NCI-H1092 (cell line): ENCODE measurements around the gene PARD3B.

Source experiments
- DNase-seq: peaks from one replicate; lab custom pipeline; 2025; lab: John Stamatoyannopoulos, UW

Gene PARD3B

DNA sequence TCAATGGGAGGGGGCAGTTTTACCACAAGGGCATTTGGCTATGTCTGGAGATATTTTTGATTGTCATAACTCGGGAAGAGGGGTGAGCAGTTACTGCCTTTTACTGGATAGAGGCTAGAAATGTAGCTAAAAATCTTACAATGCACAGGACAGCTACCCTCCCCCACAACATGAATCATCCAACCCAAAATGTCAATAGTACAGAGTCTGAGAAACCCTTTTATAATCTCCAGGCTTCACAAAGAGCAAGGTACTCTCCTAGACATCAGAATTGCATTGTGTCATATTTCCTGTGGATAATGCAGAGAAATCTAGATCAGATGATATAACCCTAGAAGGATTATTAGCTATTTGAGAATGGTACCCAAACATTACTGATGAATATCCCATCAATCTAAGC lies 859.9 kb downstream of the PARD3B start:
- no peak for DNase-seq

DNA sequence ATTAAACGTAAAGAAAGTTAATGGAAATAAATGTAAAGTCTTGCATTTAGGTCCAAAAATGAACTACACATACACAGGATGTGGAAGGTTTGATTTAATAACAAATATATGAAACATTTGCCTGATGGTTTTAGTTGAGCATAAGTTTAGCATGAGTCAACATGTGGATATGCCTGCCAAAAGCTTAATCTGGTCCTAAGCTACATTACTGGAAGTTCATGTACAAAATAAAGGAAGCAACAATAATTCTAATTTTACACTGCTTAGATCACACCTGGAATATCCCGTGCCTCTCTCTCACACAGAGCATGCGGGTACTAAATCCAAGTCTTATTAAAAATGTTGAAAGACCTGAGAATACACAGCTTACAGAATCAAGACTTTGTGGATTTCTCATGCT lies 860.5 kb downstream of the PARD3B start:
- no peak for DNase-seq

DNA sequence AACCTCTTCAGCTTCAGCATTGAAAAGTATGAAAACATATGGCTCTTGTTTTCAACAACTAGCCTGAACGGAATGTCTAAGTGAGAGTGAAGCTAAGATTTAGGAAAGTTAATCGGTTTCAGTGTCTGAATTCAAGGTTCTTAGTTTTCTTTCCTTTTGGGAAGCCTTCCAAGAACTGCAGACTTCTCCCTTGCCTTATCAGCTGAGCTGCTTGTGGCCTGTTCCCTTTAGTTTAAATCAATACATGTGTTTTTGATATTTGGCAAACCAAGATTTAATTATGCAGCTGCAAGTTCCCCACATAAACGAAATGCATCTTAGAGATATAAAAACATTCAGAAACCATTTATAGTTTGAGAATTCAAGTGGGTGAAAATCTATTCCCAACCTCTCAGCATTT lies 862.7 kb downstream of the PARD3B start:
- no peak for DNase-seq

GRCh38 chr2:205408696-205409095 lies 863.4 kb downstream of the PARD3B start:
- no peak for DNase-seq

- no peak for DNase-seq
Measured at GRCh38 chr2:205409411-205409810, 864.1 kb downstream of the PARD3B start.

GRCh38 chr2:205411558-205411957 lies 866.3 kb downstream of the PARD3B start:
- no peak for DNase-seq

- no peak for DNase-seq
Measured at GRCh38 chr2:205424326-205424725, 879.1 kb downstream of the PARD3B start.

DNA sequence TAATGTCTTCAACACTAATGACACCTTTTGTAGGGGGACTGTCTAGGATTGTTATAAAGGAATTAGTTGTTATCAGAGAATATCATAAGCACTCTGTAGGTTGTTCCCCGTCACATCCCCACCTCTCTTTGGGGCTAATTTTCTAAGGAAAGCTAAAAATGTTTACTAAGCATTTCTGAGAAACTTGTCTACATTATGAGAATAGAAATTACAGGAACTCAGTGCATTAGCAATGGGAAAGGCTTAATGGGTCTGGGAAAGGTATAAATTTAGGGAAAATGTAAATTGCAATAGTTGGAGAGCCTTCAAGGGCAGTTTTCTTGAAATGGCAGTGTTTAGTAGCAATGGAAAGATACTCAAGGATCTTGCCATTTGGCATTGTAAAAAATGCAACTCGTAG lies 879.8 kb downstream of the PARD3B start:
- no peak for DNase-seq

DNA sequence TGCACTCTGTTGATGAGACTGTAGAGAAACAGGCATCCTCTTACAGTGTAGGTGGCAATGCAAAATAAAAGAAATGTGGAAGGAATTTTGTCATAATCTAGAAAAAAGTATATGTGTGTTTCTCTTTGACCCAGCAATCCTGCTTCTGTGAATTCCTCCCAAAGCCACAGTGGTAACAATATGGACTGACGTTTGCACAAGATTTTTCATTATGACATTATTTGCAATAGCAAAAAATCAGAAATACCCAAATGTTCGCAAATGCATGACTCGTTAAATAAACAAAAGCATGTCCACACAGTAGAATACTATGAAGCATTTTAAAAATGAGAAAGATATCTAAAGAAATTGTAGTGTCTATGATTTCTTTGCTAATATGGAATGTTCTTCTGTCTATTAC lies 881.8 kb downstream of the PARD3B start:
- no peak for DNase-seq

- DNase-seq: no peak
Measured at GRCh38 chr2:205428811-205429210, 883.5 kb downstream of the PARD3B start.

- no peak for DNase-seq
Measured at GRCh38 chr2:205435970-205436369, 890.7 kb downstream of the PARD3B start.

DNA sequence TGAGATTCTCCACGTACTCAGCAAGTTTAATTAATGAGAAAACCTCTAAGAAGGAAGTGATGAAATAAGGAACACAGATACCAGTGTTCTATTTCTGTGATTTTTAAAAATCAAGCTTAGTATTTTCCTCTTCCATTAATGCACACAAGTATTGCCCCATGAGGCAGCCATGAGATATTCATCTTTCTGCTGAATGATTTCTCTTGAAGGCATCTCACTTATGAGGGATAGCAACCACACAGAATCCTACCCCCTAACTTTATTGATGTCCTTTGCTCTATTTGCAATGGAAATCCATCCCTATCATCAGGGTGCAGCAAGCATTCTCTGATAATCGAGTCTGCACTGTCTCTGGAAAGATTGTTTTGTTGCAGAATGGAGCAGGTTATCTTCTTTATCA lies 893.0 kb downstream of the PARD3B start:
- DNase-seq: no peak

- DNase-seq: no peak
Measured at GRCh38 chr2:205439621-205440020, 894.3 kb downstream of the PARD3B start.

- DNase-seq: no peak
Measured at GRCh38 chr2:205441524-205441923, 896.2 kb downstream of the PARD3B start.

- DNase-seq: no peak
Measured at GRCh38 chr2:205448189-205448588, 902.9 kb downstream of the PARD3B start.

GRCh38 chr2:205451901-205452512 lies 906.7 kb downstream of the PARD3B start:
- no peak for DNase-seq

DNA sequence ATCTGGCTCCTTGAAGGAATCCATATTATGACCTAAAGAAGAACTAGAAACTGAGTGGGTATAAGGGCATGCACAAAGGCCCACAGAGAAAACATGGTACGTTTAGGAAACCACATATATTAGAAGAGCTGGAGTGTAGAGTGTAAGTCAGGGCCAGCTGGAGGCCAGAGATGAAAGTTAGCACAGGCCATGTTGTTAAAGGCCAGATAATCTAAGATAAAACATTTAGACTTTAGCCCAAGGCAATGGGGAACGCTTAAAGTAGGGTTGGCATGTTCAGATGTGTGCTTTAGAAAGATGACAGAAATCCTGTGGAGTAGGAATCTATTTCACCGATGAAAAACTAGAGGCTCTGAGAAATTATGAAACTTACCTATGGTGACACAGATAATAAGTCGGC lies 907.9 kb downstream of the PARD3B start:
- no peak for DNase-seq

DNA sequence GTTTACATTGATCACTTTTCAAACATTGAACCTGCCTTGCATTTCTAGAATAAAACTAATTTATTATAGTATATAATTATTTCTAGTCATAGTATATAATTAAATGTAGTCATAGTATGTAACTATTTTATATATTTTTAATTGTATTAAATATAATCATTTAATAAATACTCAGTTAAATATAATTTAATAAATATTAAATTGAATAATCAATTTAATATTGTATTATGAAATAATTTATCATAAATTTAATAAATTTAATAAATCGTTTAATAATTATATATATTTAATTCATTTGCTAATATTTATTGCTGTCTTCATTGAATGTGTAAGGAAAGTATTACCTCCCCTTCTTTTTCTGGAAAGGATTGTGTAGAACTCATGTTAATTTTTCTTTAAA lies 911.4 kb downstream of the PARD3B start:
- no peak for DNase-seq

DNA sequence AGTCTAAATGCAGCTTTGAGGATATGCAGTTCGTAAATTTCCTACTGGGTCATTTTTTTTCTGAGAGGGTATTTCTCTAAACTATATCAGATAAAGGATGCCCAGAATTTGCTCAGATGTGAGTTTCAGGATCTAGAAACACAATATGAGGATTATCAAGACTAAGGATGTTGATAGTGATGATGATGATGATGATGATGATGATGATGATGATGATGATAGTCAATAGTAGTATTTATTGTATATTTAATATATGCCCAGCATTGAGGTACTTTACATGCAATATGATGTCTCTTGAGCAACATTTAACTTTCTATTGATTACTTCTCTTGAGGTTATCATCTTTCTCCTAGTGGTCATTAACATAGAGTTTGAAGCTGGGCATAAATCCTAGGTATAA lies 914.9 kb downstream of the PARD3B start:
- no peak for DNase-seq

DNA sequence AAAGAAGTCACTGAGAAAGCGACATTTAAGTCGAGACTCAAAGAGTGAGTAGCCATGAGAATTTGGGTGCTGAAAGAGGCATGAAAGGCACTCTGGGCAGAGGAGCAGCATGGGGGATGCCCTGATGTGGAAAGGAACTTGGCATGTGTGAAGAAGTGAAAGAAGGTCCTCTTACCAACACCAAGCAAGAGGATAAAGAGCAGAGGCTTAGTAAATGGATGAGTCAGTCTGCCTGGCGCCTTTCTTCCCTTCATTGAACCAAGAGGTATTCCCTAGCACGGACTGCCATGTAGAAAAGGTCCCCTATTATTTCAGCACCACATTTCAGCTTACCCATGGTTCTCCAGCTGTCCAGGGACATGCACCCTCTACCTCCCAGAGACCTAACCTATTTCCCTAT lies 915.9 kb downstream of the PARD3B start:
- no peak for DNase-seq

GRCh38 chr2:205461678-205462665 lies 916.7 kb downstream of the PARD3B start:
- DNase-seq: no peak

- no peak for DNase-seq
Measured at GRCh38 chr2:205462681-205463345, 917.5 kb downstream of the PARD3B start.

- DNase-seq: no peak
Measured at GRCh38 chr2:205463466-205464025, 918.3 kb downstream of the PARD3B start.
